Gastrocnemius medialis (tissue), 4 donors: ENCODE data around the gene OR2AP1.

Experiments
- CTCF ChIP-seq, 5 experiments: fragments of 450-650 bp in 3 of 5; fragments of 200-600 bp in 2 of 5; sonication (generic) in 2 of 5; IDR thresholded peaks in 4 of 5; conservative IDR thresholded peaks in 1 of 5; 1 replicate in 4 of 5; 2 replicates in 1 of 5; pipeline ENCODE4 v1.5.1; 2016 to 2019; ENCODE audit warnings: antibody characterized with exemption in 5 of 5, mild to moderate bottlenecking in 3 of 5, moderate library complexity in 3 of 5
- POLR2A ChIP-seq, 2 donors: fragments of 450-650 bp; IDR thresholded peaks; one replicate each; pipeline ENCODE4 v1.6.1; 2017; ENCODE audit warnings: antibody characterized with exemption in 2 of 2, mild to moderate bottlenecking in 2 of 2, moderate library complexity in 2 of 2

- TF ChIP-seq POLR2A (IDR thresholded peaks at IDR 0.05): no peak
- no peak for TF ChIP-seq CTCF (IDR thresholded peaks at IDR 0.05 in 4 of 5, conservative IDR thresholded peaks at IDR 0.05 in 1 of 5)
These were observed 13.5 kb downstream of the OR2AP1 start for GRCh38 chr12:55585817-55586216.
